GM12878 (cell line): Measurements from ENCODE around the gene EDEM3. TPM values are rescaled to one million over a fixed set of nuclear protein-coding genes. Genes with fewer than 3 reads are reported as not detected.

Experiments used
- ATAC-seq: fragments of 200-7000 bp; cut with Tn5 transposase; 3 replicates; pipeline ENCODE4 v1.9.1; 2020; ENCODE audit warnings: mild to moderate bottlenecking, moderate library complexity
- BruUV-seq: library from RNA; stranded (reverse); fragments of 400-500 nt; replicated peaks from 2 replicates; lab custom pipeline; 2021; lab: Mats Ljungman, UMichigan
- CTCF ChIA-PET: fragments of 300-600 bp; sonication (Branson Sonifier 250); formaldehyde crosslinking; extraction: SDS; loops from one replicate; lab custom pipeline; 2021; ENCODE audit warnings: inconsistent platforms; lab: Yijun Ruan, JAX
- POLR2A ChIA-PET: fragments of 350-600 bp; formaldehyde crosslinking; extraction: SDS; loops from one replicate; lab custom pipeline; 2021; ENCODE audit warnings: inconsistent platforms; lab: Charles Lee
- RAD21 ChIA-PET: fragments of 300-600 bp; sonication (Branson Sonifier 250); formaldehyde crosslinking; loops from one replicate; lab custom pipeline; 2023; ENCODE audit warnings: antibody characterized with exemption; ENCODE audit not compliant: unreplicated experiment; lab: Charles Lee
- SMC1A ChIA-PET: fragments of 300-600 bp; sonication (Branson Sonifier 250); formaldehyde crosslinking; loops from one replicate; lab custom pipeline; 2023; ENCODE audit not compliant: unreplicated experiment, uncharacterized antibody; lab: Charles Lee
- DNase-seq: peaks from one replicate; pipeline ENCODE4 v3.0.0-alpha.2; 2011; ENCODE audit warnings: low read depth, low spot score
- FAIRE-seq: peaks from 3 replicates; lab custom pipeline; 2011; peaks lifted over from hg19 to GRCh38; lab: Jason Lieb, UNC
- H2AFZ ChIP-seq: 2 replicates; pipeline ENCODE4 v1.6.0; 2011; ENCODE audit warnings: low read depth, low read length, control low read depth; ENCODE audit not compliant: control insufficient read depth
- H3K27ac ChIP-seq: 2 replicates; pipeline ENCODE4 v1.5.1; 2011; ENCODE audit warnings: control low read depth; ENCODE audit not compliant: control insufficient read depth, insufficient read depth
- H3K27me3 ChIP-seq, 2 experiments: replicated peaks in 1 of 2; 2 replicates each; pipeline versions ENCODE4 v1.6.0 to v1.6.1; 2011; ENCODE audit warnings: low read length in 1 of 2; ENCODE audit not compliant: control insufficient read depth in 2 of 2, insufficient read depth in 2 of 2
- H3K36me3 ChIP-seq, 2 experiments: 2 replicates each; pipeline ENCODE4 v1.5.1; 2011; ENCODE audit warnings: low read length in 1 of 2; ENCODE audit not compliant: control insufficient read depth in 2 of 2, insufficient read depth in 2 of 2
- H3K4me1 ChIP-seq: 2 replicates; pipeline ENCODE4 v1.6.1; 2011; ENCODE audit warnings: mild to moderate bottlenecking, low read length, moderate library complexity, mixed read lengths; ENCODE audit not compliant: control insufficient read depth, insufficient read depth
- H3K4me2 ChIP-seq: 2 replicates; pipeline ENCODE4 v1.6.0; 2011; ENCODE audit warnings: control low read depth; ENCODE audit not compliant: control insufficient read depth, insufficient read depth
- H3K4me3 ChIP-seq: fragments of 200-600 bp; sonication (generic); 2 replicates; pipeline ENCODE4 v1.5.1; 2016
- H3K79me2 ChIP-seq: 2 replicates; pipeline ENCODE4 v1.6.0; 2011; ENCODE audit warnings: low read length; ENCODE audit not compliant: control insufficient read depth, insufficient read depth
- H3K9ac ChIP-seq: 2 replicates; pipeline ENCODE4 v1.8.0; 2011; ENCODE audit warnings: low read length, control low read depth, mixed read lengths; ENCODE audit not compliant: control insufficient read depth, insufficient read depth
- H3K9me3 ChIP-seq: replicated peaks from 3 replicates; pipeline ENCODE4 v1.5.1; 2011; ENCODE audit warnings: mild to moderate bottlenecking, low read length; ENCODE audit not compliant: control insufficient read depth, insufficient read depth
- H4K20me1 ChIP-seq: 2 replicates; pipeline ENCODE4 v1.6.0; 2011; ENCODE audit not compliant: control insufficient read depth, insufficient read depth
- CEBPB ChIP-seq, 2 experiments: fragments of 150-350 bp in 1 of 2; IDR thresholded peaks; 2 replicates each; pipeline ENCODE4 v1.6.1; 2012 to 2014; ENCODE audit warnings: low read depth in 2 of 2, low read length in 2 of 2, borderline replicate concordance in 1 of 2, inconsistent platforms in 1 of 2
- CHD4 ChIP-seq: fragments of 200-600 bp; sonication (generic); IDR thresholded peaks from 2 replicates; pipeline ENCODE4 v1.6.1; 2016; ENCODE audit warnings: mild to moderate bottlenecking
- E4F1 ChIP-seq: fragments of 450-650 bp; IDR thresholded peaks from 2 replicates; pipeline ENCODE4 v1.6.1; 2018; ENCODE audit warnings: borderline replicate concordance, mild to moderate bottlenecking; ENCODE audit not compliant: partially characterized antibody
- FOXM1 ChIP-seq: IDR thresholded peaks from 2 replicates; pipeline ENCODE4 v1.6.1; 2012; ENCODE audit warnings: low read depth, mild to moderate bottlenecking, inconsistent platforms, low read length, moderate library complexity
- NFYA ChIP-seq: IDR thresholded peaks from 2 replicates; pipeline ENCODE4 v1.6.1; 2011; ENCODE audit warnings: low read depth, mild to moderate bottlenecking, low read length, improper control_type of control experiment, borderline replicate concordance
- RCOR1 ChIP-seq: conservative IDR thresholded peaks from 2 replicates; pipeline ENCODE4 v1.6.1; 2012; ENCODE audit warnings: low read depth, low read length, improper control_type of control experiment
- RUNX3 ChIP-seq: IDR thresholded peaks from 2 replicates; pipeline ENCODE4 v1.6.1; 2012; ENCODE audit warnings: low read length, inconsistent platforms
- SIN3A ChIP-seq: IDR thresholded peaks from 2 replicates; pipeline ENCODE4 v1.6.1; 2012; ENCODE audit warnings: low read depth, low read length, improper control_type of control experiment
- SMARCA5 ChIP-seq: fragments of 450-650 bp; IDR thresholded peaks from 2 replicates; pipeline ENCODE4 v1.6.1; 2017; ENCODE audit warnings: mild to moderate bottlenecking
- STAT1 ChIP-seq: fragments of 450-650 bp; conservative IDR thresholded peaks from 2 replicates; pipeline ENCODE4 v1.6.1; 2014; ENCODE audit warnings: antibody characterized with exemption, mild to moderate bottlenecking
- ZNF384 ChIP-seq: IDR thresholded peaks from 2 replicates; pipeline ENCODE4 v1.6.1; 2012; ENCODE audit warnings: low read depth, mild to moderate bottlenecking, low read length, improper control_type of control experiment, borderline replicate concordance
- WGBS: methylation state at CpG from one replicate; pipeline ENCODE4 v1.1.6; 2016; ENCODE audit warnings: low lambda C conversion rate; ENCODE audit not compliant: insufficient replicate concordance, insufficient coverage; ENCODE audit errors: missing lambda C conversion rate; 5-methylcytosine and 5-hydroxymethylcytosine counted together
- in situ Hi-C: fragments of 300-500 bp; cut with MboI; formaldehyde crosslinking; loops from 9 replicates; pipeline ENCODE4 v1.14.3; 2018; ENCODE audit warnings: mixed read lengths
- intact Hi-C: fragments of 100-400 bp; cut with micrococcal nuclease; formaldehyde crosslinking; loops from one replicate; pipeline ENCODE4 v1.14.2; 2022; ENCODE audit not compliant: unreplicated experiment
- polyA plus RNA-seq, 11 experiments: library from polyadenylated mRNA; depleted of rRNA in 4 of 11; unstranded in 6 of 11; stranded (reverse) in 5 of 11; fragments of >200 nt; fragmentation: Nextera tagmentation in 4 of 11; fragmentation: Illumina TruSeq in 1 of 11; extraction: Ambion mirVana in 4 of 11; extraction: Trizol in 1 of 11; gene quantifications; 1 replicate in 1 of 11; 2 replicates in 10 of 11; pipeline versions ENCODE4 v1.2.1 to v1.2.3, GENCODE V29; 2011 to 2016; ENCODE audit warnings: inconsistent platforms in 2 of 11, missing spikeins in 2 of 11, low read depth in 1 of 11
- total RNA-seq, 4 experiments: library from RNA; depleted of rRNA in 3 of 4; stranded (reverse); fragments of >200 nt in 3 of 4; fragmentation: Illumina TruSeq in 1 of 4; extraction: Trizol in 1 of 4; gene quantifications; 2 replicates each; pipeline versions ENCODE4 v1.2.1 to v1.2.3, GENCODE V29; 2013 to 2021

EDEM3 gene
- total and polyA plus RNA-seq, 10 of the 15 experiments (the other 5 are each of a cell fraction or from before 2014, with no cell fraction given): 6.4 to 19.3 (median 14.3) TPM

- ATAC-seq (no peak), DNase-seq (no peak), FAIRE-seq (no peak)
- TF ChIP-seq STAT1: no peak
- SMC1A ChIA-PET: interaction anchor here (0.8 to 10.9 kb wide), 8 partner anchors 10 to 365 kb away, joined by 3 to 219 read pairs (median 20); partner anchors contain the start of genes EDEM3 and NIBAN1
- Histone ChIP-seq H2AFZ (no peak overlapping the region), H3K4me2 (no peak overlapping the region), H3K36me3 (peaks cover 0 to 7% of the 10 kb centered on the region in 2 experiments; a peak in 1 of 4 replicates), H3K9ac (no peak overlapping the region), H3K79me2 (no peaks in the 10 kb centered on the region), H4K20me1 (no peaks in the 10 kb centered on the region), H3K9me3 (no peaks in the 10 kb centered on the region), H3K4me3 (no peak overlapping the region), H3K4me1 (peaks cover 9% of the 10 kb centered on the region), H3K27ac (no peak overlapping the region), H3K27me3 (no peaks in the 10 kb centered on the region)
- 78% methylated on average over 3 of the region's 3 CpGs for WGBS
- in situ Hi-C loops (loop anchor here (10.0 kb wide), 1 partner anchor 891 kb away; no protein-coding TSS in a partner anchor), intact Hi-C loops (loop anchor here (10.0 kb wide), 1 partner anchor 871 kb away; no protein-coding TSS in a partner anchor)
- BruUV-seq: no TSS peak
- CTCF ChIA-PET: interaction anchor here (1.6 to 7.2 kb wide), 4 partner anchors 11 to 364 kb away, joined by 11 to 353 read pairs (median 60); partner anchors contain the start of gene NIBAN1
- POLR2A ChIA-PET: no interaction called here
- RAD21 ChIA-PET: interaction anchor here (2.6 to 6.4 kb wide), 4 partner anchors 171 to 365 kb away, joined by 13 to 152 read pairs (median 44); partner anchors contain the start of gene NIBAN1
Observed at GRCh38 chr1:184804220-184804619, 49.6 kb upstream of the EDEM3 start.

GRCh38 chr1:184803180-184803492, 48.5 kb upstream of the EDEM3 start:
- Histone ChIP-seq H3K79me2 (no peaks in the 10 kb centered on the region), H3K36me3 (peaks cover 0 to 7% of the 10 kb centered on the region in 2 experiments; a peak in 1 of 4 replicates), H3K27me3 (no peaks in the 10 kb centered on the region), H3K27ac (no peak overlapping the region), H3K9me3 (no peaks in the 10 kb centered on the region), H2AFZ (no peak overlapping the region), H3K4me3 (no peak overlapping the region), H4K20me1 (no peaks in the 10 kb centered on the region), H3K9ac (no peak overlapping the region), H3K4me2 (no peak overlapping the region), H3K4me1 (peaks cover 9% of the 10 kb centered on the region)
- intact Hi-C loops: loop anchor here (10.0 kb wide), 1 partner anchor 872 kb away; no protein-coding TSS in a partner anchor
- CTCF ChIA-PET: interaction anchor here (1.0 to 3.6 kb wide), 5 partner anchors 11 to 367 kb away, joined by 3 to 35 read pairs (median 6); no protein-coding TSS in a partner anchor
- RAD21 ChIA-PET: interaction anchor here (0.7 to 1.9 kb wide), 4 partner anchors 74 to 878 kb away, joined by 3 to 8 read pairs (median 4); no protein-coding TSS in a partner anchor
- in situ Hi-C loops: loop anchor here (10.0 kb wide), 1 partner anchor 892 kb away; no protein-coding TSS in a partner anchor
- BruUV-seq: no TSS peak
- POLR2A ChIA-PET: no interaction called here
- no peak for ATAC-seq
- SMC1A ChIA-PET: interaction anchor here (0.8 to 3.3 kb wide), 4 partner anchors 64 to 186 kb away, joined by 3 to 28 read pairs (median 4); no protein-coding TSS in a partner anchor
- 4% methylated on average over 1 of the region's 1 CpG for WGBS
- FAIRE-seq: no peak
- DNase-seq: no peak
- no peak for TF ChIP-seq RUNX3
- TF ChIP-seq RCOR1: no peak
- no peak for TF ChIP-seq FOXM1
- TF ChIP-seq ZNF384: no peak
- no peak for TF ChIP-seq SIN3A
- no peak for TF ChIP-seq NFYA
- TF ChIP-seq E4F1: no peak
- no peak for TF ChIP-seq CHD4
- TF ChIP-seq CEBPB (IDR thresholded peaks at IDR 0.05; ENCODE audit: borderline replicate concordance in 1 of 2, low read depth in 2 of 2, low read length in 2 of 2): no peak
- TF ChIP-seq SMARCA5: no peak
